C4-2B (cell line): ENCODE data around the gene STK26.

Experiments
- CTCF ChIP-seq: fragments of 450-650 bp; conservative IDR thresholded peaks from 2 replicates; pipeline ENCODE4 v1.5.1; 2017; ENCODE audit warnings: mild to moderate bottlenecking
- ZFX ChIP-seq: fragments of 450-650 bp; IDR thresholded peaks from 2 replicates; pipeline ENCODE4 v1.6.1; 2017

GRCh38 chrX:132071254-132071653, 48.2 kb downstream of the STK26 start:
- TF ChIP-seq CTCF (peak; percentile 48), ZFX (no peak)
